ENCODE results near the gene BANK1. TPM values are rescaled to one million over a fixed set of nuclear protein-coding genes. Genes with fewer than 3 reads are reported as not detected.

BANK1 gene
- total RNA-seq, 1 experiment from 2014 or later: 1.1 TPM

DNA sequence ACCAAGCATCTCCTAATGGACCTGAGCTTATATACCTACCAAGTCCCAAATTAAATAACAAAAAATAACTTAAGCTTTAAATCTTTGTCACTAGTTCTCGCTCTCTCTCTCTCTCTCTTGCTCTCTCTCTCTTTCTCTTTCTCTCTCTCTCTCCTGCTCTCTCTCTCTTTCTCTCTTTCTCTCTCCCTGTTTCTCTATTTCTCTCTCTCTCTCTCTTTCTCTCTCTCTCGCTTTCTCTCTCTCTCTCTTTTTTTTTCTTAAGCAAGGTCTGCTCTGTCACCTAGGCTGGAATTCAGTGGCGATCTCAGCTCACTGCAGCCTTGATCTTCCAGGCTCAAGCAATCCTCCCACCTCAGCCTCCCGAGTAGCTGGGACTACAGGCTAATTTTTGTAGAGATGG lies 266.6 kb downstream of the BANK1 start:
- Histone ChIP-seq H3K4me1 (ENCODE audit: insufficient read depth, low read length) (no peaks in the 10 kb centered on the region), H3K27ac (ENCODE audit: insufficient read length, low read depth, low read length) (no peak overlapping the region), H3K56ac (ENCODE audit: insufficient read length, low read depth, low read length) (no peak overlapping the region), H3K79me1 (ENCODE audit: insufficient read depth, low read depth, low read length, poor library complexity, severe bottlenecking) (no peaks in the 10 kb centered on the region), H2BK12ac (ENCODE audit: insufficient read length, low read depth, low read length) (no peak overlapping the region), H3K23me2 (ENCODE audit: insufficient read length, low read depth, low read length, poor library complexity, severe bottlenecking) (no peaks in the 10 kb centered on the region), H3K79me2 (ENCODE audit: insufficient read depth, low read length) (no peaks in the 10 kb centered on the region), H3K9ac (ENCODE audit: extremely low read depth, insufficient read length, low read length) (no peak overlapping the region), H2BK20ac (ENCODE audit: low read depth, low read length, poor library complexity, severe bottlenecking) (no peak overlapping the region), H3K14ac (ENCODE audit: insufficient read depth, low read length) (no peak overlapping the region), H4K91ac (ENCODE audit: insufficient read length, low read depth, low read length) (no peak overlapping the region), H3K9me3 (ENCODE audit: control insufficient read depth, low read depth, low read length) (no peaks in the 10 kb centered on the region), H3K27me3 (ENCODE audit: insufficient read depth, low read length) (no peaks in the 10 kb centered on the region), H3T11ph (ENCODE audit: low read length) (no peak overlapping the region), H3K18ac (ENCODE audit: insufficient read length, low read depth, low read length) (no peak overlapping the region), H2AK5ac (ENCODE audit: insufficient read length, low read length) (no peak overlapping the region), H2BK15ac (ENCODE audit: low read depth, low read length) (no peak overlapping the region), H3K4me2 (ENCODE audit: insufficient read depth, insufficient read length, low read length) (no peak overlapping the region), H3K4ac (ENCODE audit: low read depth, low read length) (no peak overlapping the region), H4K20me1 (ENCODE audit: control insufficient read depth, insufficient read depth, insufficient read length) (no peaks in the 10 kb centered on the region), H3K23ac (ENCODE audit: insufficient read length, low read depth, low read length) (no peak overlapping the region), H2BK5ac (ENCODE audit: insufficient read length, low read length) (no peak overlapping the region), H2AFZ (ENCODE audit: low read length) (no peak overlapping the region), H4K5ac (ENCODE audit: insufficient read length, low read depth, low read length) (no peak overlapping the region), H4K8ac (replicated peaks; ENCODE audit: insufficient read length, low read depth, low read length) (no peak overlapping the region), H2BK120ac (ENCODE audit: low read depth, low read length, poor library complexity, severe bottlenecking) (no peak overlapping the region)
- WGBS (ENCODE audit: extremely low coverage, insufficient read length, low lambda C conversion rate): no CpG with 5 or more reads among the region's 4 CpGs
- Mint-ChIP-seq H3K36me3 (ENCODE audit: insufficient read depth in 1 of 3, low read depth in 3 of 3) (no peaks in the 10 kb centered on the region), H3K27ac (peak overlapping the region in 2 of 3 experiments; percentile 39 to 57; a peak in 1 of 7 replicates), H3K9me3 (no peaks in the 10 kb centered on the region), H3K4me3 (no peak overlapping the region), H3K27me3 (ENCODE audit: low read depth) (no peaks in the 10 kb centered on the region), H3K4me1 (no peaks in the 10 kb centered on the region)
- TF ChIP-seq, protein P1, sequence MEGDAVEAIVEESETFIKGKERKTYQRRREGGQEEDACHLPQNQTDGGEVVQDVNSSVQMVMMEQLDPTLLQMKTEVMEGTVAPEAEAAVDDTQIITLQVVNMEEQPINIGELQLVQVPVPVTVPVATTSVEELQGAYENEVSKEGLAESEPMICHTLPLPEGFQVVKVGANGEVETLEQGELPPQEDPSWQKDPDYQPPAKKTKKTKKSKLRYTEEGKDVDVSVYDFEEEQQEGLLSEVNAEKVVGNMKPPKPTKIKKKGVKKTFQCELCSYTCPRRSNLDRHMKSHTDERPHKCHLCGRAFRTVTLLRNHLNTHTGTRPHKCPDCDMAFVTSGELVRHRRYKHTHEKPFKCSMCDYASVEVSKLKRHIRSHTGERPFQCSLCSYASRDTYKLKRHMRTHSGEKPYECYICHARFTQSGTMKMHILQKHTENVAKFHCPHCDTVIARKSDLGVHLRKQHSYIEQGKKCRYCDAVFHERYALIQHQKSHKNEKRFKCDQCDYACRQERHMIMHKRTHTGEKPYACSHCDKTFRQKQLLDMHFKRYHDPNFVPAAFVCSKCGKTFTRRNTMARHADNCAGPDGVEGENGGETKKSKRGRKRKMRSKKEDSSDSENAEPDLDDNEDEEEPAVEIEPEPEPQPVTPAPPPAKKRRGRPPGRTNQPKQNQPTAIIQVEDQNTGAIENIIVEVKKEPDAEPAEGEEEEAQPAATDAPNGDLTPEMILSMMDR (conservative IDR thresholded peaks at IDR 0.05): no peak
- no peak for DNase-seq

All from H9 (cell line).